Upper lobe of right lung (tissue), 1 donor: ENCODE results near the gene HDAC11. TPM values are rescaled to one million over a fixed set of nuclear protein-coding genes. Genes with fewer than 3 reads are reported as not detected.

Experiments used
- ATAC-seq: fragments of 200-7000 bp; cut with Tn5 transposase; one replicate; pipeline ENCODE4 v1.9.1; 2020; ENCODE audit warnings: mild to moderate bottlenecking, moderate library complexity
- DNase-seq: peaks from one replicate; pipeline ENCODE4 v3.0.0-alpha.2; 2020
- H3K27ac ChIP-seq: fragments of 200-600 bp; one replicate; pipeline ENCODE4 v1.8.0; 2022
- H3K27me3 ChIP-seq: fragments of 200-600 bp; one replicate; pipeline ENCODE4 v1.8.0; 2022; ENCODE audit warnings: mild to moderate bottlenecking
- H3K36me3 ChIP-seq: fragments of 200-600 bp; one replicate; pipeline ENCODE4 v1.8.0; 2022
- H3K4me1 ChIP-seq: fragments of 200-600 bp; one replicate; pipeline ENCODE4 v1.8.0; 2022
- H3K4me3 ChIP-seq: fragments of 200-600 bp; one replicate; pipeline ENCODE4 v1.8.0; 2022; ENCODE audit warnings: mild to moderate bottlenecking
- H3K9me3 ChIP-seq: fragments of 200-600 bp; one replicate; pipeline ENCODE4 v1.8.0; 2022
- intact Hi-C: fragments of 100-400 bp; cut with DNase I; formaldehyde crosslinking; loops from one replicate; pipeline ENCODE4 v1.11.0; 2022
- total RNA-seq: library from RNA; stranded (reverse); fragmentation: NEBNext Ultra II Directional; extraction: Animal tissue kit (Norgen Biotek cat#: 25700); gene quantifications from one replicate; pipeline ENCODE4 v1.2.1, GENCODE V29; 2021
- TF ChIP-seq, protein P1 (sequence below): fragments of 200-600 bp; IDR thresholded peaks from one replicate; pipeline ENCODE4 v1.8.0; 2022; ENCODE audit warnings: antibody characterized with exemption
- donor health status: DM: no; HTN: yes; CAD: no; lungs with severe emphysema.

HDAC11 gene
- total RNA-seq, 1 donor from 2014 or later, result 15.0 TPM

DNA sequence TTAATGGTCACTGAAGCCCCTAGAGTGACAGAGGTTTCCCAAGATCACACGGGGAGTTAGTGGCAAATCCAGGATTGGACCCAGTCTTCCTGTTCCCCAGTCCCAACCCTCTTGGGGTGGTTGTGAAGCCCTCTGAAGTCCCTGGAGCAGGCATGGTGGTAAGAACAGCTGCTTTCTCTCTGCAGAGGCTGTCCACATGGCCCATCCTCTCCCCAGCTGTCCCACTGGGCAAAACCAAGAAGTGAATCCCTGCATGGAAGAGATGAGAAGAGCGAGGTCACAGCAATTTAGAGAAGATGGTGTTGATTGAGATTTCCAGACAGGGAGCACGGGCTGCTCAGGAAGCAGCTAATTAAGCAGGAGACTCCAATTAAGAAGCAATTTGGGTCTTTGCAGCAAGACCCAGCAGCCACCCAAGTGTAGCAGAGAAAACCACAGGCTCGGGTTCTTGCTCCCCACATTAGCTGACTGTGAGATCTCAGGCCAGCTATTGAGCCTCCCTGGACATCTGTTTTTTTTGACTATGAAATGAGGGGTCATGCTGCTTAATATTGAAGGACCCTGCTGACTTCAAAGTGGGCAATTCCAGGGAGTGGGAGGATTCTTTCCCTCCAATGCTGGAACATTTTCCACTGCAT is 14.8 kb upstream of the HDAC11 start:
- H3K27ac ChIP-seq, result no peak overlapping the region
- no peak for ATAC-seq
- TF ChIP-seq, protein P1, sequence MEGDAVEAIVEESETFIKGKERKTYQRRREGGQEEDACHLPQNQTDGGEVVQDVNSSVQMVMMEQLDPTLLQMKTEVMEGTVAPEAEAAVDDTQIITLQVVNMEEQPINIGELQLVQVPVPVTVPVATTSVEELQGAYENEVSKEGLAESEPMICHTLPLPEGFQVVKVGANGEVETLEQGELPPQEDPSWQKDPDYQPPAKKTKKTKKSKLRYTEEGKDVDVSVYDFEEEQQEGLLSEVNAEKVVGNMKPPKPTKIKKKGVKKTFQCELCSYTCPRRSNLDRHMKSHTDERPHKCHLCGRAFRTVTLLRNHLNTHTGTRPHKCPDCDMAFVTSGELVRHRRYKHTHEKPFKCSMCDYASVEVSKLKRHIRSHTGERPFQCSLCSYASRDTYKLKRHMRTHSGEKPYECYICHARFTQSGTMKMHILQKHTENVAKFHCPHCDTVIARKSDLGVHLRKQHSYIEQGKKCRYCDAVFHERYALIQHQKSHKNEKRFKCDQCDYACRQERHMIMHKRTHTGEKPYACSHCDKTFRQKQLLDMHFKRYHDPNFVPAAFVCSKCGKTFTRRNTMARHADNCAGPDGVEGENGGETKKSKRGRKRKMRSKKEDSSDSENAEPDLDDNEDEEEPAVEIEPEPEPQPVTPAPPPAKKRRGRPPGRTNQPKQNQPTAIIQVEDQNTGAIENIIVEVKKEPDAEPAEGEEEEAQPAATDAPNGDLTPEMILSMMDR, result no peak
- no peaks in the 10 kb centered on the region for H3K36me3 ChIP-seq
- H3K27me3 ChIP-seq, result peaks cover 6% of the 10 kb centered on the region
- DNase-seq, result no peak
- no peaks in the 10 kb centered on the region for H3K4me1 ChIP-seq
- no peak overlapping the region for H3K4me3 ChIP-seq
- H3K9me3 ChIP-seq, result no peaks in the 10 kb centered on the region
- intact Hi-C loops, result no loop called here

DNA sequence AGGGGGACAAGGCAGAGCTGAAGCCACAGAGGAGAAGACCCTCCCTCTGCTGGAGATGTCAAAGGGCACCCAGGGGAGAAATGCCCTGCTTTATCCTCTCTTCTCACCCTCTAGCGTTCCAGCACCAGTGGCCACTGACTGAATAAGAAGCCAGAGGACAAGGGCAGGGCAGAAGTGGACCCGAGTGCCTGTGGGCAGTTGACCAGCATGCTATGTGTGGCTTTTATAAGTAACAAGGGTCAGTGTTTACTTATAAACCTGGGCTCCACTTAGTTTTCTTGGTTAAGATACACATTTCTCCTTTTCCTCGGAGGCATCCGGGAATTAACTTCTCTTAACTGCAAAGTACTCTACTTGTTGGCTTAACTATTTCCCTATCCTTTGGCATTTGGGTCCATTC is 13.3 kb upstream of the HDAC11 start:
- TF ChIP-seq, protein P1, result no peak
- Histone ChIP-seq H3K9me3 (no peaks in the 10 kb centered on the region), H3K27me3 (peaks cover 6% of the 10 kb centered on the region), H3K4me3 (no peak overlapping the region), H3K36me3 (no peaks in the 10 kb centered on the region), H3K4me1 (no peaks in the 10 kb centered on the region), H3K27ac (no peak overlapping the region)
- DNase-seq (no peak), ATAC-seq (no peak)
- intact Hi-C loops, result no loop called here

DNA sequence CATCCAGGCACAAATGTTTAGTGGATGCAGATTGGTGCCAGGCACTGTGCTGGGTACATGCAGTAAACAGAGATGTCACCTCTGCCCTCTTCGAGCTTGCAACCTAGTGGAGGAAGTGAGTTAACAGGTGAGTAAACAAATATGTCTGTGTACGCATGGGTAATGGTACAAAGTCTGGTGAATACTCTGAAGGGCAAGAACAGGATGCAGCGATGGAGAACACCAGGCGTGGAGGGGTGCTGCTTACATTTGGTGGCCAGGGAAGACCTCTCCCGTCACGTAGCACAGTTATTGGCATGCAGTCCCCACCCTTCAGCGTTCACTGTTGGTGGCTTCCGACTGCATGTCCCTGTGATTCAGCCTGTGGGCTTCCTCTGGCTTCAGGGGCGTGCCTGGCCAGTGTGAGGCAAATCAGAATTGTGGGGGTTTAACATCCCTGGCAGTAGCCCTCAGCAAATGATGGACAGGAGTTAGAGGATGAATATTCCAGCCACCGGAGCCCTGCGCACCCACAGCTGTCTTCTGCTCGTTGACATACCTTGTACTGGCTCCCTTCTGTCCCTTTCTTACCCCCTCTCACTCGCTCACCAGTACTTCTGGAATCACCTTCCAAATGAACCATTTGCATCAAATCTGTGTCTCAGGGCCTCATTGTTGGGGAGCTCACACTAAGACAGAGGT is 9.1 kb upstream of the HDAC11 start:
- H3K9me3 ChIP-seq, result no peaks in the 10 kb centered on the region
- no peak overlapping the region for H3K4me3 ChIP-seq
- intact Hi-C loops, result no loop called here
- H3K27me3 ChIP-seq, result no peaks in the 10 kb centered on the region
- DNase-seq (peak; percentile 35), ATAC-seq (no peak)
- H3K36me3 ChIP-seq, result no peaks in the 10 kb centered on the region
- no peaks in the 10 kb centered on the region for H3K4me1 ChIP-seq
- TF ChIP-seq, protein P1, result no peak
- no peak overlapping the region for H3K27ac ChIP-seq

DNA sequence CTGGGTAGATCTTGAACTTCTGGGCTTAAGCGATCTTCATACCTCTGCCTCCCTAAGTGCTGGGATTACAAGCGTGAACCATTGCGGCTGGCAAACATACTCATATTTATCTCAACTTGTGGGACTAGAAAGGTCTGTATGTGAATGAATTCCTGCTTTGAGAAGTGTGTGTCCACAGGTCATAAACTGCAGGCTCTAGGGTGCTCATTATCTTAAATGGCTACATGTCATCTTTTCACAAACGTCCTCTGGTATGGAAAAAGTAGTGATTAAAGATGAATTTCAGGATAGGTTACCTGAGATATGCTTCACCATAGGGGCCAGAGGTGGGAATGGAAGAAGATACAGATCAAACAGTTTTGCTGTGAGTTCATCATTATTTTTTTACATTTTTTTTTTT is 7.8 kb upstream of the HDAC11 start:
- Histone ChIP-seq H3K27ac (no peak overlapping the region), H3K4me3 (no peak overlapping the region), H3K9me3 (no peaks in the 10 kb centered on the region), H3K4me1 (no peaks in the 10 kb centered on the region), H3K36me3 (no peaks in the 10 kb centered on the region), H3K27me3 (no peaks in the 10 kb centered on the region)
- ATAC-seq (no peak), DNase-seq (no peak)
- TF ChIP-seq, protein P1, result no peak
- intact Hi-C loops, result no loop called here

DNA sequence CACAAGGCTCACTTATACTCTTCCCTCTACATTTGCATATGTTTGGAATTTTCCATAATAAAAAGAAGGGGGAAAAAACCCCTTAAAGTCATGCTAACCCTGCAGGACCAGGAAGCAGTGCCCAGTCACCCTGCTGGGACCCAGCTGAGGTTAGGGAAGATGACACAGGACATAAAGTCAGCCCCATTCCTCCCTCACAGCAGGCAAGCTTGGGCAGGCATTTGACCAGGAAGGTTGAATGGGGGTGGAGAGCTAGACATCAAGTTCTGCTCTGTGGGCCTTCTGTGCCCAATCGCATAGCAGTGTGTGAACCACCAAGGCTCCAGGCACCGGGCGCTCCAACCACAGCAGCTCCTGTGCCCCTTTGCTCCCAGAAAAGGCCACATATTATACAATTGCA is 7.1 kb upstream of the HDAC11 start:
- TF ChIP-seq, protein P1, result no peak
- Histone ChIP-seq H3K4me1 (no peaks in the 10 kb centered on the region), H3K36me3 (no peaks in the 10 kb centered on the region), H3K27me3 (no peaks in the 10 kb centered on the region), H3K27ac (no peak overlapping the region), H3K4me3 (no peak overlapping the region), H3K9me3 (no peaks in the 10 kb centered on the region)
- no peak for DNase-seq
- no peak for ATAC-seq
- intact Hi-C loops, result no loop called here
